OCI-LY3 (cell line): ENCODE measurements around the gene FTO.

ENCODE experiments used
- CTCF ChIP-seq: fragments of 200-600, 300-600 bp; sonication (generic); IDR thresholded peaks from 2 replicates; pipeline ENCODE4 v1.5.1; 2014; ENCODE audit warnings: antibody characterized with exemption, low read length, low read depth
- EZH2phosphoT487 ChIP-seq: fragments of 200-600 bp; shearing (Covaris generic); IDR thresholded peaks from 2 replicates; pipeline ENCODE4 v1.6.1; 2018; ENCODE audit warnings: antibody characterized with exemption, mixed run types, low read depth

GRCh38 chr16:53937161-53937880, 233.4 kb downstream of the FTO start:
- TF ChIP-seq CTCF = no peak
- no peak for TF ChIP-seq EZH2phosphoT487
